Liver (tissue), 9 donors: ENCODE results near the gene SLC46A1. TPM values are rescaled to one million over a fixed set of nuclear protein-coding genes. Genes with fewer than 3 reads are reported as not detected.

ENCODE experiments used
- DNase-seq: peaks from one replicate; pipeline ENCODE4 v3.0.0-alpha.2; 2017; ENCODE audit warnings: low spot score
- H3K27ac ChIP-seq, 2 donors: one replicate each; pipeline ENCODE4 v1.7.0; 2013; ENCODE audit warnings: inconsistent platforms in 2 of 2, low read length in 2 of 2, control low read depth in 1 of 2, low read depth in 1 of 2, mild to moderate bottlenecking in 1 of 2
- H3K27me3 ChIP-seq, 4 donors: one replicate each; pipeline versions ENCODE4 v1.6.1 to v1.7.0; 2013; ENCODE audit warnings: low read length in 3 of 4, inconsistent platforms in 1 of 4, mild to moderate bottlenecking in 1 of 4, moderate library complexity in 1 of 4; ENCODE audit not compliant: control insufficient read depth in 4 of 4, insufficient read depth in 4 of 4
- H3K36me3 ChIP-seq, 4 donors: one replicate each; pipeline versions ENCODE4 v1.6.1 to v1.7.0; 2013; ENCODE audit warnings: low read length in 3 of 4, mild to moderate bottlenecking in 3 of 4, low read depth in 1 of 4, moderate library complexity in 1 of 4; ENCODE audit not compliant: control insufficient read depth in 4 of 4, insufficient read depth in 3 of 4
- H3K4me1 ChIP-seq, 4 donors: one replicate each; pipeline versions ENCODE4 v1.6.1 to v1.7.0; 2013; ENCODE audit warnings: low read length in 3 of 4, mild to moderate bottlenecking in 3 of 4, moderate library complexity in 1 of 4; ENCODE audit not compliant: control insufficient read depth in 4 of 4, insufficient read depth in 4 of 4
- H3K4me3 ChIP-seq, 3 donors: one replicate each; pipeline versions ENCODE4 v1.6.1 to v1.7.0; 2013; ENCODE audit warnings: low read length in 3 of 3, control low read depth in 1 of 3, low read depth in 1 of 3, mild to moderate bottlenecking in 1 of 3
- H3K9ac ChIP-seq, 2 donors: one replicate each; pipeline ENCODE4 v1.7.0; 2013; ENCODE audit warnings: low read length in 2 of 2, mild to moderate bottlenecking in 2 of 2, moderate library complexity in 2 of 2, control low read depth in 1 of 2, low read depth in 1 of 2
- H3K9me3 ChIP-seq, 4 donors: one replicate each; pipeline versions ENCODE4 v1.6.1 to v1.7.0; 2013; ENCODE audit warnings: low read length in 3 of 4; ENCODE audit not compliant: control insufficient read depth in 4 of 4
- EGR1 ChIP-seq, 2 donors: IDR thresholded peaks; 2 replicates each; pipeline ENCODE4 v1.6.1; 2016 to 2018; ENCODE audit warnings: antibody characterized with exemption in 2 of 2, low read depth in 2 of 2
- FOXA1 ChIP-seq: IDR thresholded peaks from 2 replicates; pipeline ENCODE4 v1.6.1; 2016; ENCODE audit warnings: antibody characterized with exemption
- FOXA2 ChIP-seq: IDR thresholded peaks from 2 replicates; pipeline ENCODE4 v1.6.1; 2016; ENCODE audit warnings: antibody characterized with exemption
- HNF4A ChIP-seq, 2 donors: conservative IDR thresholded peaks; 2 replicates each; pipeline ENCODE4 v1.6.1; 2016; ENCODE audit warnings: antibody characterized with exemption in 2 of 2, mild to moderate bottlenecking in 2 of 2
- HNF4G ChIP-seq: IDR thresholded peaks from 2 replicates; pipeline ENCODE4 v1.6.1; 2016; ENCODE audit warnings: antibody characterized with exemption
- JUND ChIP-seq, 2 donors: IDR thresholded peaks; 2 replicates each; pipeline ENCODE4 v1.6.1; 2016; ENCODE audit warnings: antibody characterized with exemption in 2 of 2
- MAX ChIP-seq: IDR thresholded peaks from 2 replicates; pipeline ENCODE4 v1.6.1; 2016; ENCODE audit warnings: antibody characterized with exemption
- NR2F2 ChIP-seq: IDR thresholded peaks from 2 replicates; pipeline ENCODE4 v1.6.1; 2016; ENCODE audit warnings: antibody characterized with exemption
- RAD21 ChIP-seq, 2 donors: IDR thresholded peaks; 2 replicates each; pipeline ENCODE4 v1.6.1; 2016; ENCODE audit warnings: antibody characterized with exemption in 2 of 2, mild to moderate bottlenecking in 2 of 2
- RXRA ChIP-seq, 2 donors: IDR thresholded peaks; 2 replicates each; pipeline ENCODE4 v1.6.1; 2017 to 2018; ENCODE audit warnings: antibody characterized with exemption in 2 of 2, mild to moderate bottlenecking in 1 of 2
- YY1 ChIP-seq: IDR thresholded peaks from 2 replicates; pipeline ENCODE4 v1.6.1; 2016; ENCODE audit warnings: antibody characterized with exemption, mild to moderate bottlenecking
- WGBS: extraction: QIAGEN DNeasy Blood & Tissue Kit; methylation state at CpG from one replicate; pipeline ENCODE4 v1.1.7; 2013; 5-methylcytosine and 5-hydroxymethylcytosine counted together
- polyA plus RNA-seq, 2 donors: library from polyadenylated mRNA; stranded (reverse) in 1 of 2; unstranded in 1 of 2; fragments of 200-250 nt in 1 of 2; fragments of >200 nt in 1 of 2; fragmentation: Nextera tagmentation in 1 of 2; extraction: Ambion mirVana in 1 of 2; gene quantifications; one replicate each; pipeline versions ENCODE4 v1.2.1 to v1.2.3, GENCODE V29; 2013 to 2015
- total RNA-seq, 2 donors: library from RNA; depleted of rRNA; stranded (reverse); fragments of >200 nt; gene quantifications; one replicate each; pipeline ENCODE4 v1.2.3, GENCODE V29; 2014
- TF ChIP-seq, protein P1 (sequence below): IDR thresholded peaks from 2 replicates; pipeline ENCODE4 v1.6.1; 2016; ENCODE audit warnings: antibody characterized with exemption, mild to moderate bottlenecking
- donor health status: healthy.
- donor health status: healthy.
- donor health status: healthy.
- donor health status: healthy.
- donor health status: healthy.

The SLC46A1 gene
- total and polyA plus RNA-seq, 4 donors, result 13.6 to 47.9 (median 19.1) TPM

GRCh38 chr17:28346746-28347246 lies 59.2 kb downstream of the SLC46A1 start (continued):
- TF ChIP-seq FOXA1 (peak; percentile 69), YY1 (peak; percentile 85), HNF4G (peak; percentile 3), RAD21 (IDR thresholded peaks at IDR 0.05) (peak; percentile 80 to 87), EGR1 (IDR thresholded peaks at IDR 0.05; ENCODE audit: low read depth in 2 of 2) (peak in 1 of 2 donors; percentile 11)
- TF ChIP-seq, protein P1, sequence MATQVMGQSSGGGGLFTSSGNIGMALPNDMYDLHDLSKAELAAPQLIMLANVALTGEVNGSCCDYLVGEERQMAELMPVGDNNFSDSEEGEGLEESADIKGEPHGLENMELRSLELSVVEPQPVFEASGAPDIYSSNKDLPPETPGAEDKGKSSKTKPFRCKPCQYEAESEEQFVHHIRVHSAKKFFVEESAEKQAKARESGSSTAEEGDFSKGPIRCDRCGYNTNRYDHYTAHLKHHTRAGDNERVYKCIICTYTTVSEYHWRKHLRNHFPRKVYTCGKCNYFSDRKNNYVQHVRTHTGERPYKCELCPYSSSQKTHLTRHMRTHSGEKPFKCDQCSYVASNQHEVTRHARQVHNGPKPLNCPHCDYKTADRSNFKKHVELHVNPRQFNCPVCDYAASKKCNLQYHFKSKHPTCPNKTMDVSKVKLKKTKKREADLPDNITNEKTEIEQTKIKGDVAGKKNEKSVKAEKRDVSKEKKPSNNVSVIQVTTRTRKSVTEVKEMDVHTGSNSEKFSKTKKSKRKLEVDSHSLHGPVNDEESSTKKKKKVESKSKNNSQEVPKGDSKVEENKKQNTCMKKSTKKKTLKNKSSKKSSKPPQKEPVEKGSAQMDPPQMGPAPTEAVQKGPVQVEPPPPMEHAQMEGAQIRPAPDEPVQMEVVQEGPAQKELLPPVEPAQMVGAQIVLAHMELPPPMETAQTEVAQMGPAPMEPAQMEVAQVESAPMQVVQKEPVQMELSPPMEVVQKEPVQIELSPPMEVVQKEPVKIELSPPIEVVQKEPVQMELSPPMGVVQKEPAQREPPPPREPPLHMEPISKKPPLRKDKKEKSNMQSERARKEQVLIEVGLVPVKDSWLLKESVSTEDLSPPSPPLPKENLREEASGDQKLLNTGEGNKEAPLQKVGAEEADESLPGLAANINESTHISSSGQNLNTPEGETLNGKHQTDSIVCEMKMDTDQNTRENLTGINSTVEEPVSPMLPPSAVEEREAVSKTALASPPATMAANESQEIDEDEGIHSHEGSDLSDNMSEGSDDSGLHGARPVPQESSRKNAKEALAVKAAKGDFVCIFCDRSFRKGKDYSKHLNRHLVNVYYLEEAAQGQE, result peak; percentile 61

DNA sequence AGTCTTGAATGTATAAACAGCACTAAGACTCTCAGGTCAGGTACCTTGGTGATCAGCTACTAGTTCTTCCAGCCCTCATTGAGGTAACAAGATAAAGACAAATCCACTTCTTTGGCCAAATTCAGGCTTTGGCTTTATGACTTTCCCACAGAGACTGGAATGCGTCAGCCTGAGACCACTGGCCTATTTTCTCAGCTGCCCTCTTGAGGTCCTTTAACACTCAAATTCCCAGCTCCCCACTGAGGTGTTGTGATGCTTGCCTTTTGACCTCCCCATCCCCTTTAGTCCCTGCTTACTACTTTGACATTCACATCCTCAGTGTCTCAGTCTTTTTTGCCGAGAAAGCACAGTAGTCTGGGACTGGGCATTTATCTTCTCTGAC lies 59.8 kb downstream of the SLC46A1 start:
- Histone ChIP-seq H3K9ac (peak overlapping the region in 1 of 2 donors; percentile 77), H3K9me3 (no peaks in the 10 kb centered on the region), H3K4me3 (peak overlapping the region in 2 of 3 donors; percentile 15 to 51), H3K36me3 (peaks cover 15 to 60% (median 46%) of the 10 kb centered on the region in 4 donors), H3K27ac (peak overlapping the region; percentile 57 to 89), H3K27me3 (no peaks in the 10 kb centered on the region), H3K4me1 (peaks cover 23 to 69% (median 56%) of the 10 kb centered on the region in 4 donors)
- TF ChIP-seq EGR1 (IDR thresholded peaks at IDR 0.05; ENCODE audit: low read depth in 2 of 2) (no peak), JUND (IDR thresholded peaks at IDR 0.05) (peak in 1 of 2 donors; percentile 10)
- 38% methylated on average over 2 of the region's 2 CpGs for WGBS
- DNase-seq, result no peak

GRCh38 chr17:28345419-28346198 lies 60.4 kb downstream of the SLC46A1 start:
- Histone ChIP-seq H3K9me3 (no peaks in the 10 kb centered on the region), H3K4me3 (peak overlapping the region in 2 of 3 donors; percentile 15 to 51), H3K36me3 (peaks cover 15 to 58% (median 46%) of the 10 kb centered on the region in 4 donors), H3K9ac (peak overlapping the region in 1 of 2 donors; percentile 77), H3K4me1 (peaks cover 23 to 69% (median 56%) of the 10 kb centered on the region in 4 donors), H3K27me3 (no peaks in the 10 kb centered on the region), H3K27ac (peak overlapping the region; percentile 57 to 89)
- TF ChIP-seq JUND (IDR thresholded peaks at IDR 0.05), result peak in 1 of 2 donors; percentile 31
- no peak for TF ChIP-seq FOXA1
- no peak for TF ChIP-seq HNF4G
- peak in 1 of 2 donors; percentile 12 for TF ChIP-seq HNF4A (conservative IDR thresholded peaks at IDR 0.05)
- peak; percentile 5 to 44 for TF ChIP-seq RXRA (IDR thresholded peaks at IDR 0.05)
- no peak for TF ChIP-seq NR2F2
- no peak for TF ChIP-seq FOXA2
- peak; percentile 44 for TF ChIP-seq MAX
- TF ChIP-seq, protein P1, result no peak
- DNase-seq, result no peak
- 30% methylated on average over 13 of the region's 13 CpGs for whole genome bisulfite sequencing

Other genes with a start within 250 kb of the SLC46A1 start
- gene TMEM97, start 87.0 kb downstream of the SLC46A1 start, total RNA-seq, result 10 to 100 TPM; 53.0 to 90.2 TPM
- gene TMEM97, start 87.0 kb downstream of the SLC46A1 start, polyA plus RNA-seq, result 10 to 100 TPM; 29.5 to 74.0 TPM
- 10 to 100 TPM; 15.5 to 22.4 TPM for gene IFT20, start 70.7 kb downstream of the SLC46A1 start, total RNA-seq
- gene IFT20, start 70.7 kb downstream of the SLC46A1 start, polyA plus RNA-seq, result 10 to 100 TPM; 27.0 to 37.1 TPM
- 10 to 100 TPM; 11.7 to 21.9 TPM for gene TNFAIP1, start 70.5 kb downstream of the SLC46A1 start, total RNA-seq
- 10 to 100 TPM; 17.4 to 31.7 TPM for gene TNFAIP1, start 70.5 kb downstream of the SLC46A1 start, polyA plus RNA-seq
- 100 to 1,000 TPM in 1 of 2 donors, 10 to 100 TPM in 1; 65.5 to 117 TPM for gene POLDIP2, start 48.7 kb downstream of the SLC46A1 start, total RNA-seq
- 100 to 1,000 TPM in 1 of 2 donors, 10 to 100 TPM in 1; 90.2 to 150 TPM for gene POLDIP2, start 48.7 kb downstream of the SLC46A1 start, polyA plus RNA-seq
- under 1 TPM; 0.19 to 0.59 TPM for gene SEBOX, start 41.0 kb downstream of the SLC46A1 start, total RNA-seq
- gene SEBOX, start 41.0 kb downstream of the SLC46A1 start, polyA plus RNA-seq, result not detected
- gene VTN, start 35.9 kb downstream of the SLC46A1 start, total RNA-seq, result 1,000 to 10,000 TPM; 1,668 to 3,689 TPM
- gene VTN, start 35.9 kb downstream of the SLC46A1 start, polyA plus RNA-seq, result 1,000 to 10,000 TPM; 3,352 to 4,059 TPM
- gene SARM1, start 34.5 kb downstream of the SLC46A1 start, total RNA-seq, result 1 to 10 TPM; 4.9 to 5.4 TPM
- gene SARM1, start 34.5 kb downstream of the SLC46A1 start, polyA plus RNA-seq, result 1 to 10 TPM; 2.4 to 5.4 TPM
- under 1 TPM; 0.25 to 0.47 TPM for gene SLC13A2, start 67.4 kb upstream of the SLC46A1 start, total RNA-seq
- gene SLC13A2, start 67.4 kb upstream of the SLC46A1 start, polyA plus RNA-seq, result under 1 TPM; 0.10 to 0.52 TPM
- gene FOXN1, start 100.1 kb upstream of the SLC46A1 start, total RNA-seq, result not detected
- gene FOXN1, start 100.1 kb upstream of the SLC46A1 start, polyA plus RNA-seq, result not detected
- gene UNC119, start 146.4 kb upstream of the SLC46A1 start, total RNA-seq, result 10 to 100 TPM; 14.0 to 20.0 TPM
- 10 to 100 TPM; 16.0 to 16.2 TPM for gene UNC119, start 146.4 kb upstream of the SLC46A1 start, polyA plus RNA-seq
- gene PIGS, start 165.3 kb upstream of the SLC46A1 start, total RNA-seq, result 10 to 100 TPM; 12.4 to 29.5 TPM
- gene PIGS, start 165.3 kb upstream of the SLC46A1 start, polyA plus RNA-seq, result 10 to 100 TPM in 1 of 2 donors, 1 to 10 TPM in 1; 7.3 to 14.2 TPM
- gene ALDOC, start 170.7 kb upstream of the SLC46A1 start, total RNA-seq, result 100 to 1,000 TPM; 104 to 131 TPM
- 10 to 100 TPM; 40.1 to 85.1 TPM for gene ALDOC, start 170.7 kb upstream of the SLC46A1 start, polyA plus RNA-seq
- 10 to 100 TPM; 13.8 to 41.8 TPM for gene SPAG5, start 192.8 kb upstream of the SLC46A1 start, total RNA-seq
- 10 to 100 TPM; 10.6 to 11.8 TPM for gene SPAG5, start 192.8 kb upstream of the SLC46A1 start, polyA plus RNA-seq
- gene RSKR, start 208.0 kb upstream of the SLC46A1 start, total RNA-seq, result 10 to 100 TPM in 1 of 2 donors, 1 to 10 TPM in 1; 1.8 to 14.5 TPM
- under 1 TPM; 0.63 to 0.67 TPM for gene RSKR, start 208.0 kb upstream of the SLC46A1 start, polyA plus RNA-seq
- gene BLTP2, start 238.9 kb upstream of the SLC46A1 start, total RNA-seq, result 100 to 1,000 TPM in 1 of 2 donors, 10 to 100 TPM in 1; 39.1 to 122 TPM
- gene BLTP2, start 238.9 kb upstream of the SLC46A1 start, polyA plus RNA-seq, result 10 to 100 TPM; 24.8 to 30.8 TPM